CD4-positive, alpha-beta T cell treated with Interleukin-1 beta for 1 hour (primary cell): ENCODE results near the gene RAI1.

Experiments
- DNase-seq, 2 donors: peaks; one replicate each; pipeline ENCODE4 v3.0.0-alpha.2; 2020 to 2022

The RAI1 gene

DNA sequence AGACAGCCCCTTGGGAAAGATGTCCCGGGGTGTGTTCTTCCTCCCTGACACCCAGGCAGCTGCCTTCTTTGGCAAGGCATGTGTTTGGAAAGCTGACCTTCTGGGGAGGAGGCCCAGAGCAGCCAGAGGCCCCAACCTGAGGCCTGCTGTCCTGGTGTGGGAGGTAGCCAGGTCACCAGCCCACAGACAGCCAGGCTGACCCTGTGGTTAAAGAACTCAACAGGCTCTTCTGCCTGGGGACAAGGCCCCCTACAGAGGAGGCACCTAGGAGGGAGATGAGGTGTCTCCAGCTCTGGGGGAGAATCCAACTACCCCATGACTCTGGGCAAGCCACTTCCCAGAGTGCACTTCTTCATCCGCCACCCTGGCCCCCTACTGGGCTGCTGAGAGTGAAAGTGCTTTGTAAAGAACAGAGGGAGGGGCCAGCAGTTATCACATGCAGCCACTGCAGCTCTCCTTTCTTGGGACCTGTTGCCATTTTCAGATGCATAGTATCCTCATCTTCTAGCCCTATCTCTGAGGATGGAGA lies 168.7 kb downstream of the RAI1 start:
- peak; percentile 74 to 81 for DNase-seq

DNA sequence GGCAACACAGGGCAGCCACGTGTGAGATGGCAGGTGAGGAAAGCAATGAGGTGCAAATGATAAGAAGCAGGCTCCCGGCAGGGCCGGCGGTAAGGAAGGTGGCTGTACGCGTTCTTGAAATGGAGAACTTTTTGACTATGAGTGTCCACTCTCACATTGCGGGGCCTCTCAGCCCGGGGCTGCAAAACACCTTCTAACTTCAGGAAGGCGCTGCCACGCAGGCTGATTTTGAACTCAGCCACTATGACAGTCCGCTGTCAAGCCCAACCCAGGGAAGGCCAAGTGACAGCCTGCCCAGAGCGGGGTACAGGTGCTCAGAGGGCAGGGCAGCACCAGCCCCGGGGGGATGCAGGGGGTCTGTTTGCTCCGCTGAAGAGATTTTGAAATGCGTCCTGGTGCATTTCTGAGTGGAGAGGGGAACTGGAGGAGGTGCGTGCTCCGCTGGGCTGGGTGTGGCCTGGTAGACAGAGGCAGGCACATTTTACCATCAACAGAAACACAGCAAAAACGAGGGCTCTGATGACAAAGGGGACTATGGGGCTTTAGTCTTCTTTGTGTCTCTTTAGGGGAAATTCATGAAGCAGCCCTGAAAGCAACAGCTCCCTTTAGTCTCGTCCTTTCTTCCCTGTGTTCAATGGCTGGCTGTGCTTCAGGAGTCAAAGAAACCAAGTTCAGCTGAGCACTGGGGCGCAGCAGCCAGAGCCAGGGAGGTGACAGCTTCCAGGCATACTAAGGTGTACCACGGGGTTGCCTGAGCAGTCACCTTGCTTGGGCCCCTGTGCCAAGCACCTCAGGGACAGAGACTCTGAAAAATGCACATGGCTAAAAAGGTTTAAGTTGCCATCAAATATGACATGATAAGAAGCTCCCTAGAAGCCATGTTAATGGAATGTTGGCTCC lies 170.1 kb downstream of the RAI1 start:
- no peak for DNase-seq

DNA sequence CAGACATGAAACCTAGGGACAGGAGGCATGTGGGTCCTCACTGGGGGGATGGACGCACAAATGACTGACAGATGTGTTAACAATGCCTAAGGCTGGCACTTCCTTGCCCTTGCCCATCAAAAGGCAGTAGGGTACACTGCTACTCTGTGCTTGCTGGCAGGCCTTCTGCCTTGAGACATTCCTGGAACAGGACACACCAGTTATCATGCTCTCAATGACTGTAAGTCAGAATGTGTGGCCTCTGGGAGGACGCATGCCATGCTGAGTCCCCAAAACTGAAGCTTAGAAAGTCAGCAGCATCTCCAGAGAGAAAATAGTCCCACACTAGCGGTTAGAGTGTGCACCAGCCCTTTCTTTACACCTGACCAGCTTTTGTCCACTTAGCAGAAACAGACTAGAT lies 171.7 kb downstream of the RAI1 start:
- no peak for DNase-seq

DNA sequence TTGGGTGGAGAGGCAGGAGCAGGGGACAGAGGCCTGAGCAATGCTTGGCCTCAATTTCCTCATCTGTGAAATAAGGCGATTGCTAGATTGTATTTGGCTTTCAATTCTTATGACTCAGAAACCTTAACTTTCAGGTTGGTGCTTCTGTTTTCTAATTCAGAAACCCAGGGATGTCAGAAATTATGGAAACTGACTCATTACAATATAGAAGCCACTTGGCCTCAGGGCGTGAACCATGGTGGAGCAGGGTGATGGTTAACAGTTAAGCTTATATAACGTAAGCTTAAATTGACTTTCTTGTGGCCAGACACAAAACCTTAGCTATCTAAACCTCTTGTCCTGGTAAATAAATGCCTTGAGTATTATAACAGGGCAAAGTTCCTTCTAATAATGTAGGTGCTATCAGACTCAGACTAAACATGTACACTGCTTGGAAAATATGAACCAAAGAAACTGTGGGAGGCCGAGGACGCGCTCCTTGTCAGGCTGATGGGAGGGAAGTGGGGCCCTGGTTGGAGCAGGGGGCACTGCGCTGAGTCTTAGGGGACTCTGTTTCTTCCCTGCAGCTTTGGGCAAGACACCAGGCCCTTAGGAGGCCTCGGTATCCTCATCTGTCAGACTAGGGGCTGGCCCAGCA lies 172.7 kb downstream of the RAI1 start:
- DNase-seq = no peak

DNA sequence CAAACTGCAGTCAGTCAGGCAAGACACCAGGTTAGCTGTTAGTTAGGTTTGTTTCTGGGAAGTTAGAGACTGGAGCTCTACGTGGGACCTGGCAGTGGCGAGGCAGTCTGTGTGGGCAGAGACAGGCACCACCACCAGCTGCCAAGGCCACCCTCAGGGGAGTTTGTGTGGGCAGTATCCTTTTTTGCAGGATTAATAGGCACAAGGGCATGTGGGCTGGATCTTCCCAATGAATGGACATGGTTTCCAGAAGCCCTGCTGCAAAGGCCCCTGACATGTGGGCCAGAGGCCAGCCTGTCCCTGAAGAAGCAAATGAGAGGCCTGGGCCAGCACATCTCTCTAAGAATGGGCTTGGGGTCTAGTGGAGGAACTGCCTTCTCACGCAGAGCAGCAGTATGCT lies 174.7 kb downstream of the RAI1 start:
- no peak for DNase-seq

DNA sequence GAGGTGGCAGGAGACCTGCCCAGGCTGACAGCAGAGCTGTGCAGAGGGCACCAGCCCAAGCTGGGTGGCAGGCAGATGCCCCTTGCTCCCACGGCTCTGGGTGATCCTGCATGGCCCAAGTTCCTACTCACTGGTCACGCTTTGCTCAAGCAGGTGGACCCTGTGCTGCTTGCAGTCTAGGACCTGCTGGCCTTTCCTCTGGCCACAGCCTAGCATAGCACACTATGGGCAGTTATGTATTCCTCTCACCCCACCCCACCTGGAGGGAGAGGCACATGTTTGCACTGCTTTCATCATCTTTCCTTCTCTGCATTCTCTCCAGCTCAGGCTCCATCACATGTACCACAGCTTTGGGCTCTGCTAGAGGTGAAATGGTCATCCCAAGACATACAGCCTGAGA lies 175.1 kb downstream of the RAI1 start:
- no peak for DNase-seq

DNA sequence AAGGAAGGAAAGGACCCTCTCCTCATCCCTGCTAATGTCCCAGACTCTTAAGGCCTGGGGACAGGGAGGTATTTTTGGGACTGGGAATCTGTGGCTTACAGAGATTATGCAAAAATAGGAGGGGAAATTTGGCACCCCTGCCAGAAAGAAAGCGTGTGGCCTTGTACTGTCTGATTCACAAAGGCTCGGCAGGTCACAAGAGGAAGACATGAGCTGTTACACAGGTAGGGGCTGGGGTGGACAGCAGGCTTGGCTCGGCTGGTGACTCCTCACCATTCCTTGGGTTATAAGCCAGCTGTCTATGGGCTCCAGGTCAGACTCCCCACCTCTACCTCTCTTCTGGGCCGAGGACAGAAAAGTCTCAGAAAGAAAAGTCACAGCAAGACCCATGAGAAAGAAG lies 176.2 kb downstream of the RAI1 start:
- no peak for DNase-seq

DNA sequence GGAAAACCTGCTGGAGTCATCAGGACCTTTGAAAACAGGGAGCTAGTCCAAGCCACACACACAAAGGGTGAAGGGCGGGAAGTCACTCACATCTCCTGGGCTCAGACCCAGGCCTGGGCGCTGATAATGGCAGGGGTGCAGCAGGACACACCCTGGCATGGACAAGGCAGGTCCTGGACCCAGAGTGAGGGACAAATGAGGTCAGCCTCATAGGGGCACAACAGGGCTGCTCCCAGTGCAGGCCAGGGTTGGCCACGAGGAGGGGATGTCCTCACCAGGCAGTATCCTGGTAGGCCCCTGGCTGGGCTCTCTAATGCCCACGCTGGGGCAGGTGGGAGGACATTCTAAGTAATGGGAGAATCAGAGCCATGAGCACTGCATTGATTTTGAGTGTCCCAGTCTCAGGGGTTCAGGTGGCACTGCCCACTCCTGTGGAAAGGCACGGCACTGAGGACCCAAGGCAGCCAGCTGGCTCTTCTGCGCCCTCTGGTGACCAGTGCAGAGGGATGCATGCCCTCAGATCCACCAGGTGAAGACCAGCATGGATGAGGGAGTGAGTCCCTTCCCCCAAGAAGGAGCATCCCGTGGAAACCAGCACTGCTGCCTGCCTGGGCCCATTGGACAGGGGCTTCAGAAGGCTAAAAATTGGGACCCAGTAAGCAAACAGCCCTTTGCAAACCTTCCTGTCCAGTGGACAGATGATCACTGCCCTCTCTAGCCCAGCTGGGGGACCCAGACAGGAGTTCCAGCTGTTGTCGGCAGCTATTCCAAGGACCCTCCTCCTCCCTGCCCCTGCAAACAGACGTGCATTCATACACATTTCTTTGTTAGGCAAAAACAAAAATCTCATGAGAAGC lies 178.9 kb downstream of the RAI1 start:
- DNase-seq = peak; percentile 76 to 78

DNA sequence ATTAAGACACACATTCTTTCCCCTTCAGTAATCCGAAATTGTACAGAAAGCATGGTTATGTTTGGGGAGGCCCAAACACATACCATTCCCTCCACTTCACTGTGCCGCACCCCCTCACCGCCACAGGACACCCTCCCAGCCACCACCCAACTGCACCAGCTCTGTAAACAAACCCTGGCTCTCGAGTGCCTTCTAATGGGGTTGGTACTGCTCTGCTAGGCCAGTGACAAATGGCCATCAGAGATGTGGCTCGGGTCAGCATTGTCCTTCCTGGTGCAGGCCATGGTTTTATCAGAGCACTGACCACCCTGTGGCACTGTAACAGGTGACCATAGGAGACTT lies 179.5 kb downstream of the RAI1 start:
- DNase-seq = no peak
